Skeletal muscle tissue (tissue), 4 donors: Measurements from ENCODE around the gene RBFOX1. TPM values are rescaled to one million over a fixed set of nuclear protein-coding genes. Genes with fewer than 3 reads are reported as not detected.
A peak's percentile ranks its signal among the peaks of the same experiment; 100 is the strongest.

Source experiments
- H3K27ac ChIP-seq: one replicate; pipeline ENCODE4 v1.7.0; 2013; ENCODE audit warnings: mild to moderate bottlenecking, low read depth, low read length, inconsistent platforms
- H3K27me3 ChIP-seq, 3 donors: one replicate each; pipeline ENCODE4 v1.7.0; 2013; ENCODE audit warnings: low read length in 3 of 3; ENCODE audit not compliant: control insufficient read depth in 3 of 3, insufficient read depth in 3 of 3
- H3K36me3 ChIP-seq, 3 donors: one replicate each; pipeline ENCODE4 v1.7.0; 2013; ENCODE audit warnings: low read length in 3 of 3; ENCODE audit not compliant: control insufficient read depth in 3 of 3, insufficient read depth in 3 of 3
- H3K4me1 ChIP-seq, 3 donors: one replicate each; pipeline ENCODE4 v1.7.0; 2013; ENCODE audit warnings: low read length in 3 of 3, mild to moderate bottlenecking in 3 of 3; ENCODE audit not compliant: control insufficient read depth in 3 of 3, insufficient read depth in 3 of 3
- H3K4me3 ChIP-seq, 3 donors: one replicate each; pipeline ENCODE4 v1.7.0; 2013; ENCODE audit warnings: low read length in 3 of 3
- H3K9ac ChIP-seq, 3 donors: one replicate each; pipeline ENCODE4 v1.7.0; 2013; ENCODE audit warnings: low read length in 3 of 3, mild to moderate bottlenecking in 3 of 3, moderate library complexity in 2 of 3, low read depth in 1 of 3
- H3K9me3 ChIP-seq, 3 donors: one replicate each; pipeline ENCODE4 v1.7.0; 2013; ENCODE audit warnings: low read length in 3 of 3; ENCODE audit not compliant: control insufficient read depth in 3 of 3
- total RNA-seq: library from RNA; depleted of rRNA; stranded (reverse); fragments of >200 nt; gene quantifications from one replicate; pipeline ENCODE4 v1.2.3, GENCODE V29; 2014
- donor health status: Osteomylitis.

Gene RBFOX1
- total RNA-seq, 1 donor from 2014 or later: 26.1 TPM

GRCh38 chr16:7366041-7366440 lies 33.4 kb downstream of the RBFOX1 start:
- Histone ChIP-seq H3K27me3 (no peaks in the 10 kb centered on the region), H3K27ac (peak overlapping the region; percentile 22)

GRCh38 chr16:7366993-7367880 lies 34.6 kb downstream of the RBFOX1 start:
- H3K27ac ChIP-seq: no peak overlapping the region
- no peaks in the 10 kb centered on the region for H3K27me3 ChIP-seq
- H3K4me3 ChIP-seq: no peak overlapping the region
- H3K9ac ChIP-seq: no peak overlapping the region
- H3K9me3 ChIP-seq: no peaks in the 10 kb centered on the region
- no peaks in the 10 kb centered on the region for H3K36me3 ChIP-seq
- peaks cover 32 to 54% (median 51%) of the 10 kb centered on the region in 3 donors for H3K4me1 ChIP-seq

More at GRCh38 chr16:7366041-7366440, 33.4 kb downstream of the RBFOX1 start:
- Histone ChIP-seq H3K4me1 (peaks cover 38 to 62% (median 55%) of the 10 kb centered on the region in 3 donors), H3K9ac (peak overlapping the region in 2 of 3 donors; percentile 16 to 26), H3K4me3 (no peak overlapping the region), H3K36me3 (no peaks in the 10 kb centered on the region), H3K9me3 (no peaks in the 10 kb centered on the region)

GRCh38 chr16:7369204-7369603 lies 36.6 kb downstream of the RBFOX1 start:
- Histone ChIP-seq H3K9me3 (no peaks in the 10 kb centered on the region), H3K27ac (no peak overlapping the region), H3K9ac (no peak overlapping the region), H3K4me1 (peaks cover 22 to 50% (median 45%) of the 10 kb centered on the region in 3 donors), H3K27me3 (no peaks in the 10 kb centered on the region), H3K4me3 (no peak overlapping the region), H3K36me3 (no peaks in the 10 kb centered on the region)

GRCh38 chr16:7372095-7372494 lies 39.5 kb downstream of the RBFOX1 start:
- H3K4me3 ChIP-seq: no peak overlapping the region
- H3K9ac ChIP-seq: no peak overlapping the region
- no peaks in the 10 kb centered on the region for H3K9me3 ChIP-seq
- no peaks in the 10 kb centered on the region for H3K27me3 ChIP-seq
- H3K27ac ChIP-seq: no peak overlapping the region
- no peaks in the 10 kb centered on the region for H3K36me3 ChIP-seq
- H3K4me1 ChIP-seq: peaks cover 14 to 39% (median 35%) of the 10 kb centered on the region in 3 donors

- Histone ChIP-seq H3K4me1 (peaks cover 21 to 47% (median 44%) of the 10 kb centered on the region in 3 donors), H3K27ac (no peak overlapping the region), H3K9ac (no peak overlapping the region), H3K9me3 (no peaks in the 10 kb centered on the region), H3K27me3 (no peaks in the 10 kb centered on the region), H3K4me3 (no peak overlapping the region), H3K36me3 (no peaks in the 10 kb centered on the region)
These were observed 41.1 kb downstream of the RBFOX1 start for GRCh38 chr16:7373776-7374175.

GRCh38 chr16:7374614-7375174 lies 42.0 kb downstream of the RBFOX1 start:
- Histone ChIP-seq H3K9ac (no peak overlapping the region), H3K4me1 (peaks cover 21 to 50% (median 43%) of the 10 kb centered on the region in 3 donors), H3K36me3 (no peaks in the 10 kb centered on the region), H3K27ac (no peak overlapping the region), H3K9me3 (no peaks in the 10 kb centered on the region), H3K27me3 (no peaks in the 10 kb centered on the region), H3K4me3 (no peak overlapping the region)

- H3K36me3 ChIP-seq: no peaks in the 10 kb centered on the region
- no peaks in the 10 kb centered on the region for H3K9me3 ChIP-seq
- H3K9ac ChIP-seq: no peak overlapping the region
- peaks cover 20 to 48% (median 33%) of the 10 kb centered on the region in 3 donors for H3K4me1 ChIP-seq
- H3K27me3 ChIP-seq: no peaks in the 10 kb centered on the region
- H3K4me3 ChIP-seq: no peak overlapping the region
- H3K27ac ChIP-seq: no peak overlapping the region
These were observed 43.6 kb downstream of the RBFOX1 start for GRCh38 chr16:7376227-7376626.

- peaks cover 24 to 52% (median 34%) of the 10 kb centered on the region in 3 donors for H3K4me1 ChIP-seq
- no peak overlapping the region for H3K4me3 ChIP-seq
- no peak overlapping the region for H3K9ac ChIP-seq
- peak overlapping the region; percentile 64 for H3K27ac ChIP-seq
- H3K36me3 ChIP-seq: no peaks in the 10 kb centered on the region
- no peaks in the 10 kb centered on the region for H3K27me3 ChIP-seq
- H3K9me3 ChIP-seq: no peaks in the 10 kb centered on the region
These were observed 44.6 kb downstream of the RBFOX1 start for GRCh38 chr16:7377231-7377630.

- Histone ChIP-seq H3K4me1 (peaks cover 24 to 50% (median 33%) of the 10 kb centered on the region in 3 donors), H3K9me3 (no peaks in the 10 kb centered on the region), H3K27ac (peak overlapping the region; percentile 64), H3K9ac (peak overlapping the region in 2 of 3 donors; percentile 20 to 66), H3K27me3 (no peaks in the 10 kb centered on the region), H3K36me3 (no peaks in the 10 kb centered on the region), H3K4me3 (peak overlapping the region in 2 of 3 donors; percentile 44 to 52)
These were observed 45.5 kb downstream of the RBFOX1 start for GRCh38 chr16:7378024-7378695.
